GM19239 (cell line): ENCODE measurements around the gene CD300LG.
"Not testable (repeated sequence)": the region's sequence is repeated elsewhere in the genome, so short reads cannot be mapped to it uniquely, and the experiment has no call there.

Experiments used
- DNase-seq: peaks from one replicate; pipeline ENCODE4 v3.0.0; 2011; ENCODE audit warnings: low spot score; ENCODE audit not compliant: insufficient read length
- FAIRE-seq: peaks from 2 replicates; lab custom pipeline; 2011; peaks lifted over from hg19 to GRCh38; lab: Jason Lieb, UNC

CD300LG gene, protein sequence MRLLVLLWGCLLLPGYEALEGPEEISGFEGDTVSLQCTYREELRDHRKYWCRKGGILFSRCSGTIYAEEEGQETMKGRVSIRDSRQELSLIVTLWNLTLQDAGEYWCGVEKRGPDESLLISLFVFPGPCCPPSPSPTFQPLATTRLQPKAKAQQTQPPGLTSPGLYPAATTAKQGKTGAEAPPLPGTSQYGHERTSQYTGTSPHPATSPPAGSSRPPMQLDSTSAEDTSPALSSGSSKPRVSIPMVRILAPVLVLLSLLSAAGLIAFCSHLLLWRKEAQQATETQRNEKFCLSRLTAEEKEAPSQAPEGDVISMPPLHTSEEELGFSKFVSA

DNA sequence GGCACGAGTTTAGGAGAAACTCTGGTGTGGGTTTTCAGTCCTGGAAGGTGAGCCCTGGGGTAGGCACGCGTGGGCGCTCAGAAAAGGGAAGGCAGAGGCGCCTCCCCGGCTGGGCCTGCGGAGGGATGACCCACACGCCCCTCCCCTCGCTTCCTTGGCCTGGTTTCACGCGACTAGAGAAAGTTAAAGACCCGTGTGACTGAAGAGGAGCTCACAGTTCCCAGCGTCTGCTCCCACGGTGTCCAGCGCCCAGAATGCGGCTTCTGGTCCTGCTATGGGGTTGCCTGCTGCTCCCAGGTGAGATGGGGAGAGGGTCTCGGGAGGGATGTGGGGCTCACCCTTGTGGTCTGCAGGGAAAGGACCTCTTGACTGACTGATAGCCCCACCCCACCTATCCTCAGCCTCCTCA lies at the start of gene CD300LG:
Gene CD300LG (plus strand): TSS at position 214 of the 409 bp plus-strand sequence. CDS start 41 bp downstream, at position 255.
- FAIRE-seq = no peak
- no peak for DNase-seq

DNA sequence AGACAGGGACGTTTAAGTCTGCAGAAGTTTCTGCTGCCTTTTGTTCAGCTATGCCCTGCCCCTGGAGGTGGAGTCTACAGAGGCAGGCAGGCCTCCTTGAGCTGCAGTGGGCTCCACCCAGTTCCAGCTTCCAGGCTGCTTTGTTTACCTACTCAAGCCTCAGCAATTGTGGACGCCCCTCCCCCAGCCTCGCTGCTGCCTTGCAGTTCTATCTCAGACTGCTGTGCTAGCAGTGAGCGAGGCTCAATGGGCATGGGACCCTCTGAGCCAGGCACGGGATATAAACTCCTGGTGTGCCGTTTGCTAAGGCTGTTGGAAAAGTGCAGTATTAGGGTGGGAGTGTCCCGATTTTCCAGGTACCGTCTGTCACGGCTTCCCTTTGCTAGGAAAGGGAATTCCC lies 49.0 kb upstream of the CD300LG start:
- not testable (repeated sequence) for DNase-seq

DNA sequence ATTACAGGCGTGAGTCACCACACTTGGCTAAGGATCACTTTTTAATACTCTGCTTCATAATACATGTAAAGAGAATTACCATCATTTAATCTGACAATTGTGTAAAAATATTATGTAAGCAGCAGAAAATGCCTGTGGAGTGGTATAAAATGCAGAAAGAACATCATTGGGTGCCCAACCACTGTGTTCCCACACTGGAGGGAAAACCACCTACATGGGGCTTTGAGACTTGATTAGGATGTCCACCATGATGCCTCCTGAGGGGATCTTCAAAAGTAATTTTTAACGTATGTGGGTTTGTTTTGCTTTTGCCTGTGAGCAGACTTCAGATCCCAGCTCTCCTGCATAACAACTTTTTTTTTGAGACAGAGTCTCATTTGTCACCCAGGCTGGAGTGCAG lies 47.9 kb upstream of the CD300LG start:
- FAIRE-seq = no peak
- DNase-seq = no peak

More for the DNA sequence above, 49.0 kb upstream of the CD300LG start:
- not testable (repeated sequence) for FAIRE-seq

DNA sequence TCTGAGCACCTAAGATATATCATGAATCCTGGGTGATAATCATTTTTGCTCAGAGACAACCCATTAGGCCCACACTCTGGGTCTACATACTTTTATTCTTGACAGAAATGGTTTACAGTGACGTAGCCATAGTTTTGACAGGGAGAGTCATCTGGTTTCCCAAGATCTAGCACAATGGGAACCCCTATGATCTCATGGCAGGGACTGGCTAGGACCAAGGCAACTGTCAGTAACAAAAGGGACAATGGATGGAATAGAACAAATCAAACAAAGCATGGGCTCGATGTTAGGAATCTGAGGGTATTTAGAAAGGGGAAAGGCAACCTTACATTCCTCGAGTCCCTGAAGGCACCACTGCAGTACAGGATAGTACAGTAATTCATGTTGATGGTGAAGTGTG lies 46.2 kb upstream of the CD300LG start:
- FAIRE-seq (no peak), DNase-seq (no peak)

DNA sequence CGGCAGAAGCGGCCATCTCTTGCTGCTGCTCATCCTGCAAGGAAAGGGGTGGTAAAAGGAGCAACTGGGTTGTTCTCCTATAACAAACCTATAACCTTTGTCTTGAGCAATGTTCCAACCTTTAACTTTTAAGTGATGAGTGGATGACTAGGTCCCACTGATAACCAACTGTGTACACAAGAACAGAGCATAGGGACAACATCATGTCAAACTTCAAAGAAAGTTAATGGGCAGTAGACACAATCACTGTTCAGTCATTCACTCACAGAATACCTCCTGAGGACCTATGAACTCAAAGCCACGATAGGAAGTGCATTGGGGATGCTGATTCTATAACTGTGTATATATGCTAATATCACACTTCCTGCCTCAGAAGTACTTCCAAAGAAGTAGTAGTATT lies 45.1 kb upstream of the CD300LG start:
- DNase-seq (no peak), FAIRE-seq (no peak)

DNA sequence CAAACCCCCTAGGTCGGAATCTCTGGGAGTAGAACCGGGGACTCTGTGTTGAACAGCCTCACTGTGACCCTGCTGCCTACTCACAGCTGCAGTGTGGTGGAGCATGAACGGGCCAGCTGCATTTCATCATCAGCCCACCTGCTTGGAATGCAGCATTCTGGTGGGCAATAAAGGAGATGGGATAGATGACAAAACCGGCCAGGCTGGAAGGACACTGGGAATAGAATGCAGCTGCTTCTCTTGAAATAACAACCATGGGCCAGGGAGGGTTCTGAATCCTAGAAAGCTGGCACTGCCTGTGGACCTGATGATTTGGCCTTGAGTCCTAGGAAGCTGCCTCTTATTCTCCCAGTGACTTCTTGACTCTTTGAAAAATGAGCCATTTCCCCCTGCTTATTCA lies 43.2 kb upstream of the CD300LG start:
- no peak for DNase-seq
- no peak for FAIRE-seq

DNA sequence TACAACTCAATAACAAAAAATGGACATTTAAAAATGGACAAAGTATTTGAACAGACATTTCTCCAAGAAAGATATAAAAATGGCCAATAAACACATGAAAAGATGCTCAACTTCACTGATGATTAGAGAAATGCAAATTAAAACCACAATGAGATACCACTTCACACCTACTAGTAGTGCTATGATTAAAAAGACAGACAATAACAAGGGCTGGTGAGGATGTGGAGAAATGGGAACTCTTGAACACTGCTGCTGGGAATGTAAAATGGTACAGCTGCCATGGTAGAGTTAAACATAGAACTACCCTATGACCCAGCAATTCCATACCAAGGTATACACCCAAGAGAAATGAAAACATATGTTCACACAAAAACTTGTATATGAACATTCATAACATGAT lies 41.9 kb upstream of the CD300LG start:
- no peak for DNase-seq
- no peak for FAIRE-seq

DNA sequence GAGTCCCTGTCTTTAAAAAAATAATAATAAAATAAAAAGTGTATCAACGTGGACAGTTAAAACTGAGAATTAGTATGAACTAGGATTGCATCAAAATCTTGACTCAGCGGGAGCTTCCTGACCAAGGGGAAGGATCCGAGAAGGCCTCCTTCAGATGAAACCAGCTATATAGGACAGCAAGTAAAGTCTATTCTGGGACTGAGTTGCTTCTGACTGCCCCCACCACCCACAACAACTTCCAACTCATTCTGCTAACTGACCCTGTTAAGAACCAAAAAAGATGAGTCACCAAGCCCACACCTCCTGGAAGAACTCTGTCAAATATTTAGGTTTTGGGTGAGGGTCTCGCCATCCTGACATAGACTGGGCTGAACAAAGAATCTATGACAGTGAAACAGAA lies 38.9 kb upstream of the CD300LG start:
- DNase-seq (no peak), FAIRE-seq (no peak)

DNA sequence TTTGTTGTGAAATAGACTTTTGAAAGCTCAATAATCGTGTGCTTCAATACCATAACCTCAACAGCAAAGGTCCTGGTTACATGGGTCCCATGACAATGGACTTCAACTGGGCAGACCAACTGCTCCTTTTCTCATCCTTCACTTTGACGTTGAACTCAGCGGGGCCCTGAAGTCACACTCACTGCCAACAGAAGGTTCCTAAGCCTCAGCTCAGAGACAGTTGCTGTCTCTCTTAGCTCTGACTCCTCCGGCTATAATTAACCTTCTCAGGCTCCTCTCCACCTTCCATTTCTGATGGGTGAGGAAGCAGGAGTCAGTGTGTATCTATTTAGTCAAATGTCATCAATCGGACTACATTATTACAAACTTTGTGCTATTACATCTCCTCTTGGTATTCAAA lies 37.9 kb upstream of the CD300LG start:
- no peak for FAIRE-seq

DNA sequence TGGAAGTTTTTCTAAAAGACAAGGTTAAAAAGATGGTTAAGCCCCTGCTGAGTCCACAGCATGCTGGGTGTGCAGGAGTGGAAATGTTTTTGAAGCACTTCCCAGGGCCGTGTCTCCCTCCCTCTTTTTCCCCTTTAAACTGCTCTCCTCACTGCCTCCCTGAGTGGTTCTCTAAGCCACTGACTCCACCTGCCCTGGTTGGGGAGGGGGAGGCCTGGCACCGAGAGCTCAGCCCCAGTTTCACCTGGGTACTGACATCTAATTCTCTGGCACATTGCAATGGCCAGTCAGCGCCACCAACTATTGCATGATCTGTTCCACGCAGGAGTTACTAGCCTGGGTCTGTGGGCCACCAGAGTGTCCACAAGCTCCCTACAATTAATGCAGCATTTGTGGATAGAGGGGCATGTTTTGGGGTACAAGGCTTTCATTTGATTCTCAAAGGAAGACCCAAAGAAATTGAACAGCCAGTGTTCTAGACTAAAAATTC lies 36.7 kb upstream of the CD300LG start:
- FAIRE-seq = no peak
- no peak for DNase-seq

More for the DNA sequence above, 37.9 kb upstream of the CD300LG start:
- no peak for DNase-seq

DNA sequence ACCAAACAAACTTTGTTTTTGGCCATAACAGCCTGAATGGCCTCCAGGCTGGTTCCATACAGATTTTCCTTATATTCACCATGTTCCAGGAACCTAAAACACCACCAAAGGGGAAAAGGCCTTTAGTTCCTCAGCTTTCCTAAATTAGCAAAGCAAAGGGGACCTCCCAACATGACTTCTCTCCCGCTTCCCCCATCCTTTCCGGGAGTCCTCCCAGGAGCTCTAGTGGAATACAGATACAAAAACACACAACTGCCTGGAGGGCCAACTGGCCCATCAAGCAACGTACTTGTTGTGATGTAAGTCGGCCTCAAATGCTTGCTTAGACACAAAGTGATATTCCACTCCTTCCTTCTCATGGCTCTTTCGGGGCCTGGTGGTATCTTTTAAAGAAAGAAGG lies 36.2 kb upstream of the CD300LG start:
- no peak for FAIRE-seq
- DNase-seq = no peak

DNA sequence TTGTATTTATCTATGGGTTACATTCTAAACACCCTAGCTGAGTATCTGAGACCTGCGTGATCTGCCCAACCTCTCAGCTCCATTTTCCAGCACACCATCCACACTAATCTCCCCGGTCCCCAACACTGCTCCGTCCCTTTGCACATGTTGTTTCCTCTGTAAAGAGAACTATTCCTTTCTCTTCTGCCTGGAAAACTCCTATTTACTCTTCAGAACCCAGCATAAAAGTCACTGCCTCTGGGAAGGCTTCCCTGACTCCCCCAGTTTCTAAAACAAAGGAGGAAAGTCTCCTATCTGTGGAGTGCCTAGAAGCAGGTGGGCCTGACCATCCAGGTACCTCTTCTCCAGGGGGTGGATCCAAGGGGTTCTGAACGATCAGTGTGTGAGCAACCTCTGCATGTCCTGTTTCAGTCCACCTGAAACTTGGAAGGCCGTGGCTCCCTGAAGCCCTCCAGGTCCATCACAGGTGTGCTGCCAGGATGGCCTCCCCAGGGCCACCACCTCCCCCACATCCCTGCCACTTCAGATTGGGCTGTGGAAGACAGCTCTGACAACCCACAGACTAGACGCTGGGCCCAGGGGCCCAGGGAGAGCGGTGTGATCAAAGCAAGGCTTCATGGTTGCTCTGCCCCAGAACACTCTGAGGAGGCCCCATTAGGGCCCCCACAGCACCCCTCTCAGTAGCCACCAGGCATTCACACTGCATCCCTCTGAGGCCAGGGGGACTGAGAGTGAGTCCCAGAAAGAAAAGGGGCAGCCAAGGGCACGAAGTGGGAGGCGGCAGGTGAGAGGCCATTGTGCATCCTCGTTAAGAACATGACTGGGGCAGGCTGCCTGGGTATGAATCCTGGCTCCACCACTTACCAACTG lies 34.3 kb upstream of the CD300LG start:
- no peak for DNase-seq
- no peak for FAIRE-seq

DNA sequence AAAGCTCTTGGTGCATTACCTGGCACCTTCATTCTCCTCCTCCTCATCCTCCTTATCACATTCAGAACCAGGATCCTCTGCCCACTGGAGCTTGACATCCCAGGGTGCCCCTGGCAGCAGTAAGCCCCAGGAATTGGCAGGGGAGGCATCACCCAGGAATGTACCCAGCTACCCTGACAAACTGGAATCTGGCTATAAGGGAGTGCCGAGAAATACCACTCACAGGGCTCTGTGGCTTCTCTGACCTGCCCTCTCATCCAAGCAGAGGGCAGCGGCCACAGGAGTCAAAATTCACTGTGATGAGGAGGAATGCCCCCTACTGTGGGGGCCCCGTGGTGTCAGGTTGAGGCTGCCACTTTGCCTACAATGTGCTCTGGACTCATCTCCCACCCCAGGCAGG lies 33.6 kb upstream of the CD300LG start:
- FAIRE-seq (no peak), DNase-seq (no peak)

DNA sequence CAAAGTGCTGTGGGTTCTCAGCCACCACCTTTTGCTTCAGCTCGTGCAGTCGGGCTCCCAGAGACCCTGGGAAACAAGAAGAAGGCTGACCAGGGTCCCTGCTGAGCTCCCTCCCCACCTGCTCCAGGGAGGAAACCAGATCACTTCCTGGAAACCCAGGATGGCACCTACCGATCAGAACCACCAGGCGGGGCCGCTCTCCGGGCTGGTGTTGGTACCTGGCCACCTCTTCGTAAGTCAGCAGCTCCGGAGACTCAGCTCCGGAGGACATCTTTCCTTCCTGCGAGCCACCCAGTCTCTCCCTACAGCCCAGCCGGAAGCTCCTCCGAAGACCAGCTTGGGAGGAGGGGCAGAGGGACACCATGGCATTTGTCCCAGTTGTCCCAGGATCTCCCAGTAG lies 33.0 kb upstream of the CD300LG start:
- FAIRE-seq (no peak), DNase-seq (no peak)

DNA sequence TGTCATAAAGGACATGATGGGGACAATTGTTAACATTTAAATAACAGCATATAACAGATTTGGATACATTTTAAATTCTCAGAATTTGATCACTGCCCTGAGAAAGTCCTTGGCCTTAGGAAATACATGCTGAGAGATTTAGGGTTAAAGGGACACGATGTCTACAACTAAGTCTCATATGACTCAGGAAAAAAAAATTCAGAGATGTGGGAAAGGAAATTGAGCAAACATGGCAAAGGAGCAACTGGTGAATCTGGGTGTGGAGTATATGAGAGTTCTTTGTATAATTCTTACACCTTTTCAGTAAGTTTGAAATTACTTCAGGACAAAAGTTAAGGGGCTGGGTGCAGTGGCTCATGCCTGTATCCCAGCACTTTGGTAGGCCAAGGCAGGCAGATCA lies 32.3 kb upstream of the CD300LG start:
- DNase-seq (no peak), FAIRE-seq (no peak)

DNA sequence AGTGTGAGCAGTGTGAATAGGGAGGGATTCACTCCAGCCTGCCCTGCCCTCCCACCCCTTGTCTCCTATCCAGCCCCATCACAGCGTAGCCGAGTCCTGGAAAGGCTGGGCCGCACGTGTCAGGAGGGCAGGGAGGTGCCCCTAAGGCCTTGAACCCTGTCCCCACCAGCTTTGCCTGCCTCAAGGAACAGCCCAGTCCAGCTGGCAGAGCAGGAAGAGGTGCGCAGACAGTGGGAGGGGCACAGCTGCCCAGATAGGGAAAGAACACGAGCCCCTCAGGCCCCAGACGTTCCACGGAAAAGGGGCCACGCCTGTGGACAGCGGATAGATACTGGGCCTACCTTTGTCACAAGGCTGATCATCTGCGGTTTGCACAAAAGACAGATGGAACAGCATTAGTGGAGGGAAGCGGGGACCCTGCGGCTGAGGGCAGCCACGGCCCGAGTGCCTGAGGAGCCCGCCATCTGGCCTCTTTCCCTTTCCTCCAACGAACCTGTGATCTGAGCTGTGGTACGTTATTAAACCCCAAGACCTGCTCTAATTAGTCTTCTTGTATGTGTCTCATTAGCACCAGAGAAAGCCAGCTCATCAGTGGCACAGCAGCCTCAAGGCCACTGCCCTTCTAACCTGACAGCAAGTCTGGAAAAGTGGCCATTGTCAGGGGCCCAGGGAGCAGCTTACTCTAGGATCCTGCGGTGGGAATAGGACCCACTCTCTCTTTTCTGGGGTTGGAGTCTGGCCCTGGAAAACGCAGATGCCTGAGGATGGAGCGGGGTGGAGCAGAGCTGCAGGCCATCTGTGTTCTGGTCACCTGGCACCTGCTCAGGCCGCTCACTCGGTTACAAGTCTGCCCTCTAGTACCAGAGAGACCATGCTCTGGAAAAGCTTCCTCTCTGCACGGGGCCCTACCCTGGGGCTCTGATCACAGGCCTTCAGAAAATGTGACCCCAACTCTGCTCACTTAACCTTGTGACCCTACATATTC lies 30.3 kb upstream of the CD300LG start:
- FAIRE-seq = no peak
- no peak for DNase-seq

DNA sequence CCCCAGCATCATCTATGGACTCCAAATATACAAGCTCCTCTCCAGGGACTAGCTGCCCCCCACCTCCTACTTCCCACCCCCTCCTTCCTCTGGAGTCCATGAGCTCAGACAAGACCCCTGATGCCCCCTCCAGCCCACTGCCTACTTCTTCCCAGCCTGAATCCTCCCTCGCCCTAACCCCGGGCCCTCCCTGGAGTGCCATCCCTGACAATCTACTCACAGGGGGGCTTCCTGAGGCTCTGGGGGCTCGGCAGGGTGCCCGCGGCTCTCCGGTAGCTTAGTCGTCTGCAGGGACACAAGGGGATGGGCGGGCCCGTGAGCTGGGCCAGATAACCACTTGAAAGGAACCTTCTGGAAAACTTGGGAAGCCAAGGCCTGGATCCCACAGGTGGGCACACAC lies 29.1 kb upstream of the CD300LG start:
- FAIRE-seq = no peak

DNA sequence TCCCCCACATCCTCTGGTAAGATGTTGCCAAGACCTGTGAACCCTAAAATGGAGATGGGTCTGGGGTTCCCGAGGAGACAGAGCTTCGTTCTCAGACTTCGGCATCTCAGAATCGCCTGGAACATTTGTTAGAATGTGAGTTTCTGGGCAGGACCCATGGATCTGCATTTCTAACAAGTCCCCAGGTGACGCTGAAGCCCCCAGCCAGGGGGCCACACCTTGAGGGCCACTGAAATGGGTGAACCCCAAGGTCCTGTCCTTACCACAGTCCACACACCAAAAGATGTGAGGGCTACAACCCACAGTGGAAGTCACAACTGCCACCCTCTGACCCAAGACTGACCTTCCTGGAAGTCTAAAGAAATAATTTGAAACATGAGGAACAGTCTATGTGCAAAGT lies 28.0 kb upstream of the CD300LG start:
- FAIRE-seq (no peak), DNase-seq (no peak)

More for the DNA sequence above, 29.1 kb upstream of the CD300LG start:
- no peak for DNase-seq

DNA sequence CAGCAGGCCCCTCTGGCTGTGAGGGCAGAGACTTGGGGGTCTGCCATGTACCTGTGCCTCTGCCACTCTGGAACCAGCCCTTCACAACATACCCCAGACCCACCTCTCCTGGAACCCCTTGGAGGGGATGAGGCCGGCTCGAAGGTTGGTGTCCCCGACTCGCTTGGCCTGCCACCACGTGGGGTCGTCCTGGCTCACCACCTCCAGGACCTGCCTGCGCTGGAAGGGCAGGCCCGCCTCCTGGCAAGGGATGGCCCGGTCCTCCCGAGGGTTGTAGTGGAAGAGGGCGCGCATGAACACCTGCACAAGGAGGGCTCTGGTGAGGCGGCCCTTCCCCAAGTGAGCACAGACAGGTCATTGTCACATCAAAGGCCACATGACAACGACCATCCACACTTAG lies 26.2 kb upstream of the CD300LG start:
- no peak for FAIRE-seq
- no peak for DNase-seq

DNA sequence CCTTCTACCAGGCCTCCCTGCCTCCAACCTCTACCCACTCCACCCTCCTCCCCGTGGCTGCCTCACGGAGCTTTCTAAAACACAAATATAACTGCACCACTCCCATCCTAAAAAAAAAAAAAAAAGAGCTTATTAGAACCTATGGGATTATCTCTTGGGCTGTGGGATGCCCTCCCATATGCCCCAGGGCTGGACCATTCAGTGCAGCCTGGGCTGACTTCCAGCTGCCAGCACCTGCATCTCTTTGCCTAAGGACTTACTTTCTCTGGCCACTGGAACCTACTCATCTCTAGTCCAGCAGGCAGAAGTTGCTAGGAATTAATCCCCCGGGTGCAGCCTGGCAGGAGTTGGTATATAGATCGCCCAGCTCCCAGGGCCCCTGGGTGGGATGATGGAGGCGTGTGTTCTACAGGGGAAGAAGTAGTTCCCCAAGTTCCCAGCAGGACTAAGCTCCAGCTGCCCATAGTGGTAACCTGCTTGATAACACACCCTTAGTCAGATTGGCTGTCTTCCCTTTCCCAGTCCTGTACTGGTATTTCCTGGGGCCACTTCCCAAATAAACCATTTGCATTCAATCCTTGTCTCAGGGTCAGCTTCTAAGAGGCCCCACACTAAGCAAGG lies 24.3 kb upstream of the CD300LG start:
- FAIRE-seq = no peak
- no peak for DNase-seq
